SJCRH30 (cell line): ENCODE data around the gene TTF2. TPM values are rescaled to one million over a fixed set of nuclear protein-coding genes. Genes with fewer than 3 reads are reported as not detected.
"Not testable (repeated sequence)": the region's sequence is repeated elsewhere in the genome, so short reads cannot be mapped to it uniquely, and the experiment has no call there.

Experiments
- DNase-seq, 2 experiments: peaks; one replicate each; pipeline ENCODE4 v3.0.0-alpha.2; 2015 to 2020
- H3K27ac ChIP-seq: fragments of 250-450 bp; sonication (Bioruptor Pico); 2 replicates; pipeline ENCODE4 v1.5.1; 2020; ENCODE audit warnings: mild to moderate bottlenecking, moderate library complexity
- H3K27me3 ChIP-seq: fragments of 250-450 bp; sonication (Bioruptor Pico); 2 replicates; pipeline ENCODE4 v1.5.1; 2020; ENCODE audit warnings: mild to moderate bottlenecking, moderate library complexity
- H3K36me3 ChIP-seq: fragments of 250-450 bp; sonication (Bioruptor Pico); 2 replicates; pipeline ENCODE4 v1.5.1; 2020; ENCODE audit warnings: mild to moderate bottlenecking, moderate library complexity
- H3K4me1 ChIP-seq: fragments of 250-450 bp; sonication (Bioruptor Pico); 2 replicates; pipeline ENCODE4 v1.5.1; 2020; ENCODE audit warnings: mild to moderate bottlenecking, moderate library complexity
- H3K4me3 ChIP-seq: fragments of 250-450 bp; sonication (Bioruptor Pico); 2 replicates; pipeline ENCODE4 v1.5.1; 2020; ENCODE audit warnings: mild to moderate bottlenecking, moderate library complexity
- H3K9me3 ChIP-seq: fragments of 250-450 bp; sonication (Bioruptor Pico); replicated peaks from 2 replicates; pipeline ENCODE4 v1.5.1; 2020; ENCODE audit warnings: mild to moderate bottlenecking, moderate library complexity
- total RNA-seq: library from RNA; depleted of rRNA; stranded (reverse); fragments of >200 nt; shearing (Covaris generic); gene quantifications from 2 replicates; pipeline ENCODE4 v1.2.3, GENCODE V29; 2014

Gene TTF2
- total RNA-seq, 1 experiment from 2014 or later, result 58.4 TPM

DNA sequence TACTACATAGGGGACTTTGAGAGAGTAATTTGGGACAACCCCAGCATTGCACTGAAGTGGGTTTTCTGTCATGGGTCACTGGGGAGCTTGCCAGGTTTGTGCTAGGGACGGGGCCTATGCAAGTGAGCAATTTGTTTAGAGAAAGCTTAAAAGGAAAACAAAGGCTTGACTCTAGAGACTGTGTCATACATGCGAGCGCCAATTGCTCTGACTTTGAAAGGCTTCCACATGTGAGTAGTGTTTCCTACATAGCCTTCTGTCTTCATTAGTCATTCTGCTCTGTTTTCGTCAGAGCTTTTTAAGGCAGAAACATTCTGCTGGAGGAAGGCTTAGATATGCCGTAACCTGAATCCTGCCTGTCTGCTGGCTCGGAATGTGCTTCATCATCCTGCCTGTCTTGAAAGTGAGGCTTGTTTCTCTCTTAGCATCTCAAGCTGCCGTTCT is 33.0 kb downstream of the TTF2 start:
- H3K36me3 ChIP-seq, result peaks cover 58% of the 10 kb centered on the region
- H3K4me3 ChIP-seq, result no peak overlapping the region
- DNase-seq, result peak; percentile 55 to 76

DNA sequence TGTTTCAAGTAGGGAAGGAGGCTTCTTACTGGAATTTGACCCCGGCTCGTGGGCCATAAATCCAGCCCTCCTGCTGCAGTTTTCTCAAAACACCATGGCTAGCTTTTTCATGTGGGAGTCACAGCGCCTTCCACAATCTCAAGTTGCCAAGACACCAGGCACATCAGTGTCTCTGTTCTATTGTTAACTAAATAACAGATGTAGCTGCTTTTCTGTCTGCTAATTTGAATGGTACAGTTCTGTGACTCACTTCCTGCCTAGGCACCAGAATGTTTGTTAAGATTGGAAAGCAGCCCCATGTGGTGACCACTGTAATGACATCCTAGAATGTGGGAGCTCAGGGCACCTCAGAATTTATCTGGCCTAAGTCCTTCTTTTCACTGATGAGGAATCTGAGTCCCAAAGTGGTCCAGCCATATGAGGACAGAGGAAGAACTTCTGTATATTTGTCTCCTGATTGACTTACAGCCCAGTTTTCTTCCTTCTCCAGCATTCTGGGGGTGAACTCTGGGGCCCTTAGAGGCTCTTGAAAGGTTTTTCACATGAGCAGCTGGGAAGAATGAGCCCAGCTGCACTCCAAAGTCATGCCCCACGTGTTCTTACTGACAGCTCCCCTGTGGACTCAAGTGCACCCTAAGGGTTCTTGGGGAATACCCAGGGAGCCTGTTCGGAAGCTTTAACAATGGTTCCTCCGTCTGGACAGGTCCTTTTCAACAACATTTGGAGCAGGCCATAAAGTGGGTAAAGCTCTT is 33.9 kb downstream of the TTF2 start:
- Histone ChIP-seq H3K27ac (peak overlapping the region; percentile 76), H3K36me3 (peaks cover 59% of the 10 kb centered on the region), H3K4me1 (peaks cover 19% of the 10 kb centered on the region), H3K9me3 (no peaks in the 10 kb centered on the region), H3K4me3 (no peak overlapping the region), H3K27me3 (no peaks in the 10 kb centered on the region)
- peak; percentile 39 to 64 for DNase-seq

More for the DNA sequence above, 33.0 kb downstream of the TTF2 start:
- Histone ChIP-seq H3K4me1 (peaks cover 19% of the 10 kb centered on the region), H3K27ac (peak overlapping the region; percentile 76), H3K9me3 (no peaks in the 10 kb centered on the region), H3K27me3 (no peaks in the 10 kb centered on the region)

DNA sequence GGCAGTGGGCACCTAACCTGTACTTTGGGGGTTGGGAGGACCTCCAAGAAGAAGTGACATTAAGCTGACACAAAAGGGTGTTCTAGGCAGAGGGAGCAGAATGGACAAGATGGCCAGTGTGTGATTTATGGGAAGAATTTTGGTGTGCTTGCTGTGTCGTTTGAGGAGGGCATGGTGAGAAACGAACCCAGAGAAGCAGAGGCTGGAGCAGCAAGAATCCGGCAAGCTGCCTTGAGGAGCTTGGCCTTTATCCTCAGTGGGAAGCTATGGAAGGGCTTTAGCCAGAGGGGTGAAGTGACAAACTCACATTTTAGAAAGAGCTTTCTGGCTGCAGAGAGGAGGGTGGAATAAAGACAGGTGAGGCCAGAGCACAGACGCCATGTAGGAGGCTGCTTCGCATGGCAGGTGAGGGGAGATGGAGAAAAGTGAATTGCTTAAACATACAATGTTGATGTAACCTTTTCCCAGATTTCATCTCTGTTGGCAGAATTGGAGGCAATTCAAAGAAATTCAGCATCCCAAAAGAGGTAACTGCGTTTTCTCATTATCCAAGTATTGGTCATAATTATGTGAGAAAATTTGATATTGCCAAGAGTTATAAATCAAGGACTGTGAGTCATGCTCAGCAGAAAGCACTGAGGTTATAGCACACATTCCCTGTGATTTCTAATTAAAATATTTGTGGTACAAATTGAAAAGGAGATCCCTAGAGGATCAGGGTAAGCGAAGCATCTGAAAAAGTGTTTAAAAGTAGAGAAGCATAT is 34.9 kb downstream of the TTF2 start:
- Histone ChIP-seq H3K9me3 (no peaks in the 10 kb centered on the region), H3K27me3 (no peaks in the 10 kb centered on the region), H3K27ac (no peak overlapping the region), H3K4me3 (no peak overlapping the region), H3K36me3 (peaks cover 59% of the 10 kb centered on the region), H3K4me1 (peaks cover 19% of the 10 kb centered on the region)
- no peak for DNase-seq

GRCh38 chr1:117096951-117097408 is 36.9 kb downstream of the TTF2 start:
- Histone ChIP-seq H3K4me3 (no peak overlapping the region), H3K27me3 (no peaks in the 10 kb centered on the region), H3K9me3 (no peaks in the 10 kb centered on the region), H3K36me3 (peaks cover 74% of the 10 kb centered on the region), H3K27ac (no peak overlapping the region), H3K4me1 (peaks cover 19% of the 10 kb centered on the region)
- DNase-seq, result no peak

DNA sequence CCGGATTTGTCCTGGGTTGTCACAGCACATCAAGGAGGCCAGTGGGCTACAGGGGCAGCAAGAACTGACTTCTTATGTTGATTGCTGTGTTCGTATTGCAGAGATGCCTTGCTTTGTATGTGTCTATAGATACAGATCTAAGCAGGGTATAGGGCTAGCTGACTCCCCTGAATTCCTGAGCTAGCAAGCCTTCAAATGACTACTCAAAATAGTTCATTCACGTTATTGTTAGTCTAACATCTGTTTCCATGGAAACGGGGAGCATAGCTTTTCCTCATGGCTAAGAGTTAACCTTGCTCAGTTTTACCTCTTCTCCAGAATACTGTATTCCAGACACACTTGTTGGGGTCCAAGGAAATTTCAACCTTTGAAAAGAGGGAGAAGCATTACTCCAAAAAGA is 37.3 kb downstream of the TTF2 start:
- Histone ChIP-seq H3K27ac (no peak overlapping the region), H3K4me1 (peaks cover 17% of the 10 kb centered on the region), H3K9me3 (no peaks in the 10 kb centered on the region), H3K36me3 (peaks cover 76% of the 10 kb centered on the region), H3K4me3 (no peak overlapping the region), H3K27me3 (no peaks in the 10 kb centered on the region)
- no peak for DNase-seq

DNA sequence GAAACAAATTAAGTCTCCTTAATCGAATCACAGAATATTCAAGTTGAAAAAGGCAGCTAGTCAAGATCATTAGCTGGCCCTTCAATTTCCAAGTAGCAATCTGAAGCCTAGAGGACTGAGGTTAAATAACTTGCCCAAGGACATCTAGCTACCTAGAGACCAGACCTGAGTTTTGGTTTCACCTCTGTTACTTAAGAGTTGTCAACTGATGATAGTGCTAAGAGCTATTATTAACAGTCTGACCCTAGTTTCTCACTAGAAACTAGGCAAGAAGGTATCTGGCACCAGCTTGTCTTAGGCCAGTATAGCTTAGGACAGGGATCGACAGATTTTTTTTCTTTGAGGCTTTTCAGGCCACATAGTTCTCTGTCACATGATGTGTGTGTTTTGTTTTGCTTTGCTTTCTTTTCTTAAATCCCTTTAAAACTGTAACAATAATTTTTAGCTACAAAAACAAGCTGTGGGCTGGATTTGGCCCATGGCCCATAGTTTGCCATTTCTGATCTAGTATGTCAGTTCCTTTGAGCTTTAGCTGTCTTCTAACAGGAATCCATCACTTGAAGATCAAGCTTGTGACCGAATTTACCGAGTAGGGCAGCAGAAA is 38.3 kb downstream of the TTF2 start:
- Histone ChIP-seq H3K36me3 (peaks cover 75% of the 10 kb centered on the region), H3K27ac (no peak overlapping the region), H3K4me1 (peaks cover 8% of the 10 kb centered on the region), H3K27me3 (no peaks in the 10 kb centered on the region), H3K9me3 (no peaks in the 10 kb centered on the region), H3K4me3 (no peak overlapping the region)
- no peak for DNase-seq

GRCh38 chr1:117101334-117101733 is 41.2 kb downstream of the TTF2 start:
- no peak for DNase-seq
- Histone ChIP-seq H3K4me1 (no peaks in the 10 kb centered on the region), H3K27me3 (no peaks in the 10 kb centered on the region), H3K27ac (no peak overlapping the region), H3K36me3 (peaks cover 66% of the 10 kb centered on the region), H3K4me3 (no peak overlapping the region), H3K9me3 (no peaks in the 10 kb centered on the region)

DNA sequence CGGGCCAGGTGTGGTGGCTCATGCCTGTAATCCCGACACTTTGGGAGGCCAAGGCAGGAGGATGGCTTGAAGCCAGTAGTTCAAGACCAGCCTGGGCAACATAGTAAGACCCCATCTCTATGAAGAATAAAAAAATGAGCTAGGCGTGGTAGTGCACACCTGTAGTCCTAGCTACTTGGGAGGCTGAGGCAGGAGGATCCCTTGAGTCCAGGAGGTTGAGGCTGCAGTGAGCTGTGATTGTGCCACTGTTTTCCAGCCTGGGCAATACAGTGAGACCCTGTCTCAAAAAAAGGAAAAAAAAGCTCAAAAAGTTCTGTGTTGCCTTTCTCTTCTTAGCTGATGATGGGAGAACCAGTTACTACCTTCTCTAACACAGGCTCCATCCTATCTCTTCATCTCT is 41.7 kb downstream of the TTF2 start:
- H3K9me3 ChIP-seq, H3K4me3 ChIP-seq, DNase-seq, H3K27ac ChIP-seq, H3K27me3 ChIP-seq, H3K4me1 ChIP-seq: not testable (repeated sequence)
- peaks cover 63% of the 10 kb centered on the region for H3K36me3 ChIP-seq

- Histone ChIP-seq H3K4me3 (no peak overlapping the region), H3K36me3 (peaks cover 66% of the 10 kb centered on the region), H3K9me3 (no peaks in the 10 kb centered on the region), H3K27ac (no peak overlapping the region), H3K27me3 (no peaks in the 10 kb centered on the region), H3K4me1 (no peaks in the 10 kb centered on the region)
- DNase-seq, result no peak
Measured at GRCh38 chr1:117104986-117105385, 44.9 kb downstream of the TTF2 start.

- Histone ChIP-seq H3K27ac (no peak overlapping the region), H3K9me3 (no peaks in the 10 kb centered on the region), H3K27me3 (no peaks in the 10 kb centered on the region), H3K4me1 (no peaks in the 10 kb centered on the region), H3K4me3 (no peak overlapping the region), H3K36me3 (peaks cover 61% of the 10 kb centered on the region)
- no peak for DNase-seq
Measured at GRCh38 chr1:117105722-117106121, 45.6 kb downstream of the TTF2 start.

GRCh38 chr1:117106478-117106877 is 46.4 kb downstream of the TTF2 start:
- no peak for DNase-seq
- no peaks in the 10 kb centered on the region for H3K9me3 ChIP-seq
- H3K36me3 ChIP-seq, result peaks cover 61% of the 10 kb centered on the region
- no peaks in the 10 kb centered on the region for H3K4me1 ChIP-seq
- no peaks in the 10 kb centered on the region for H3K27me3 ChIP-seq
- no peak overlapping the region for H3K27ac ChIP-seq
- H3K4me3 ChIP-seq, result no peak overlapping the region

DNA sequence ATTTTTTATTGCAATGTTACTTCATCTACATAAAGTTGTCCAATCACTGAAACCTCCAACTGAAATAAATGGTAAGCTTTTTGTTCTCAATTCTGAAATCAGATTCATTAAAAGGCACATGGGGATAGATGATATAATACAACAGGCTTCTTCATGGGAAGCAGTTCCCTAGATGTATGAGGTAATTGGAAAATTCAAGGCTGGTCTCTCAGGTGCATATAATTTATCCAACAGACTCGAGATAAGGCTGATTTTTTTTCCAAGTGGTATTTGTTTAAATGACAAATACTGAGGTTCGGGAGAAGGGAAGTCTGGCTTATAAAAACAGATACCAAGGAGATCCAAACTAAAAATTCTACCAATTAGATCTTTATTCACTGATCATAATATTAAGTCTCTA is 47.2 kb downstream of the TTF2 start:
- H3K27me3 ChIP-seq, result no peaks in the 10 kb centered on the region
- H3K27ac ChIP-seq, result no peak overlapping the region
- no peaks in the 10 kb centered on the region for H3K9me3 ChIP-seq
- DNase-seq, result no peak
- no peaks in the 10 kb centered on the region for H3K4me1 ChIP-seq
- peaks cover 54% of the 10 kb centered on the region for H3K36me3 ChIP-seq
- no peak overlapping the region for H3K4me3 ChIP-seq

- Histone ChIP-seq H3K9me3 (no peaks in the 10 kb centered on the region), H3K36me3 (peaks cover 58% of the 10 kb centered on the region), H3K27me3 (no peaks in the 10 kb centered on the region), H3K4me1 (no peaks in the 10 kb centered on the region), H3K4me3 (no peak overlapping the region), H3K27ac (no peak overlapping the region)
- no peak for DNase-seq
Measured at GRCh38 chr1:117110774-117111173, 50.6 kb downstream of the TTF2 start.

GRCh38 chr1:117112047-117112717 is 52.1 kb downstream of the TTF2 start:
- Histone ChIP-seq H3K36me3 (peaks cover 53% of the 10 kb centered on the region), H3K27ac (no peak overlapping the region), H3K9me3 (no peaks in the 10 kb centered on the region), H3K27me3 (no peaks in the 10 kb centered on the region), H3K4me1 (no peaks in the 10 kb centered on the region), H3K4me3 (no peak overlapping the region)
- DNase-seq, result no peak

DNA sequence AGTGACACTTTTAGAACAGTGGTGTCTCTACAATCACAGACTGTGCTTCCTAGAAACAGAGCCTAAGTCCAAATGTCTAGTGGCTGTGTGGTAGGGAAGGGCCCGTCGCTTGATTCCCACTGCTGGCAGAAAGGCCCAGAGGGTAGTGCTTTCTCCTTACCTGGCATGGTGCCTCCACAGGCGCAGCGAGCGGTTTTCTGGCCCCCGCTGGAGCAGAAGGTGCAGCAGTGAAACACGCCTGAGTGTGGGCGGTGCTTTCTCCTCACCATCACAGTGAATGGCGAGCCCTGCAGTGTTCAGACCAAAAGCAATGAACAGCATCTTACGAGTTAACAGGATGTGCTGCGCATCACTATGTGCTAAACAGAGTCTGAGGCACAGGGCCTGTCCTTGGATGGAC is 53.1 kb downstream of the TTF2 start:
- Histone ChIP-seq H3K36me3 (peaks cover 46% of the 10 kb centered on the region), H3K27me3 (no peaks in the 10 kb centered on the region), H3K4me1 (no peaks in the 10 kb centered on the region), H3K9me3 (no peaks in the 10 kb centered on the region), H3K4me3 (no peak overlapping the region), H3K27ac (no peak overlapping the region)
- DNase-seq, result no peak
